Uterus (tissue), 2 donors: ENCODE results near the gene ZMYND10.

Experiments used
- POLR2A ChIP-seq, 2 donors: fragments of 450-650 bp; IDR thresholded peaks; one replicate each; pipeline ENCODE4 v1.6.1; 2016; ENCODE audit warnings: antibody characterized with exemption in 2 of 2, mild to moderate bottlenecking in 1 of 2, moderate library complexity in 1 of 2
- TF ChIP-seq, protein P1 (sequence below), 4 experiments: fragments of 200-600 bp in 2 of 4; fragments of 450-650 bp in 2 of 4; sonication (generic) in 2 of 4; IDR thresholded peaks; one replicate each; pipeline ENCODE4 v1.5.1; 2016 to 2019; ENCODE audit warnings: antibody characterized with exemption in 4 of 4, mild to moderate bottlenecking in 2 of 4, moderate library complexity in 1 of 4

DNA sequence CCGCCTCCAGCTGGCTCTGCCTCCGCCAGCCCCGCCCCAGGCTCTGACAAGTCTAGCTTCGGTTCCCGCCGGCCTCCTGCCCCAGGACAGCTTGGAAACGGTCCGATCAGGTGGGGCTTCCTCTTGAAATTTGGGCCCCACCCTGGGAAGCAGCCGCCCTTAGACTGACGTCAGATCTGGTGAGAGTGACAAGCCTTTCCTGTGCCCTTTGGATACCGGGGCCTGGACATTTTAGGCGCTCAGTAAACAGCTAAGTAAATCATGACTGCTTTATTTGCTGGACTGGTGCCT lies 45.9 kb downstream of the ZMYND10 start:
- TF ChIP-seq POLR2A (IDR thresholded peaks at IDR 0.05), result no peak
- TF ChIP-seq, protein P1, sequence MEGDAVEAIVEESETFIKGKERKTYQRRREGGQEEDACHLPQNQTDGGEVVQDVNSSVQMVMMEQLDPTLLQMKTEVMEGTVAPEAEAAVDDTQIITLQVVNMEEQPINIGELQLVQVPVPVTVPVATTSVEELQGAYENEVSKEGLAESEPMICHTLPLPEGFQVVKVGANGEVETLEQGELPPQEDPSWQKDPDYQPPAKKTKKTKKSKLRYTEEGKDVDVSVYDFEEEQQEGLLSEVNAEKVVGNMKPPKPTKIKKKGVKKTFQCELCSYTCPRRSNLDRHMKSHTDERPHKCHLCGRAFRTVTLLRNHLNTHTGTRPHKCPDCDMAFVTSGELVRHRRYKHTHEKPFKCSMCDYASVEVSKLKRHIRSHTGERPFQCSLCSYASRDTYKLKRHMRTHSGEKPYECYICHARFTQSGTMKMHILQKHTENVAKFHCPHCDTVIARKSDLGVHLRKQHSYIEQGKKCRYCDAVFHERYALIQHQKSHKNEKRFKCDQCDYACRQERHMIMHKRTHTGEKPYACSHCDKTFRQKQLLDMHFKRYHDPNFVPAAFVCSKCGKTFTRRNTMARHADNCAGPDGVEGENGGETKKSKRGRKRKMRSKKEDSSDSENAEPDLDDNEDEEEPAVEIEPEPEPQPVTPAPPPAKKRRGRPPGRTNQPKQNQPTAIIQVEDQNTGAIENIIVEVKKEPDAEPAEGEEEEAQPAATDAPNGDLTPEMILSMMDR (IDR thresholded peaks at IDR 0.05), result no peak
